NT2/D1 (cell line): ENCODE measurements around the gene DMPK.

Experiments
- SUZ12 ChIP-seq: IDR thresholded peaks from 2 replicates; pipeline ENCODE4 v1.6.1; 2011; ENCODE audit not compliant: insufficient read length, insufficient read depth; ENCODE audit errors: extremely low read depth
- YY1 ChIP-seq: IDR thresholded peaks from 2 replicates; pipeline ENCODE4 v1.6.1; 2011; ENCODE audit not compliant: insufficient read length, insufficient read depth
- ZNF274 ChIP-seq: IDR thresholded peaks from 2 replicates; pipeline ENCODE4 v1.6.1; 2011; ENCODE audit warnings: mild to moderate bottlenecking, low read depth, low read length

GRCh38 chr19:45782162-45782691, at the start of gene DMPK:
- TF ChIP-seq ZNF274 (no peak), SUZ12 (no peak), YY1 (no peak)
